ENCODE measurements around the gene SLC30A10.
"Not testable (repeated sequence)": the region's sequence is repeated elsewhere in the genome, so short reads cannot be mapped to it uniquely, and the experiment has no call there.

The SLC30A10 gene

GRCh38 chr1:219927956-219928790, at the start of gene SLC30A10:
Gene SLC30A10, minus strand, starts transcription at chr1:219928557. Its CDS starts 117 bp downstream, at chr1:219928440.
- no peak for DNase-seq

GRCh38 chr1:219973213-219973612, 44.9 kb upstream of the SLC30A10 start:
- no peak for DNase-seq

DNA sequence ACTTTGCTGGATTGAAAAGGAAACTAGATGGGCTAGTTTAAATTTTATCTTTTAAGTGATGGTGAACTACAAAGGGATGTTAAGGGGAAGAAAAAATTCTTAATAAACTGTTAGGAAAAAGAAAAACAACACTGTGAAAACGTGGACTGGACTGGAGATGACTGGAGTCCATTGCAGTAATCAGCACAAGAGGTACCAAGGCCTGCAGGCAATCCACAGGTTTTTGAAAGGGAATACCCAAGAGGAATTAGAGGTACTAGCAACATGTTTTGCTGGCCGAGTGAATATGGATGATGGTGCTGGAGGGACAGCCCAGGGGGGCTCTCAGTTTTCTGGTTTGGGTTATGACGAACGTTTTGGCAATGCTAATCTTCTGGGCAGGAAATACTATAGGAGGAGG, 39.0 kb upstream of the SLC30A10 start:
- DNase-seq = no peak

- DNase-seq = no peak
These were observed 37.7 kb upstream of the SLC30A10 start for GRCh38 chr1:219966071-219966349.

DNA sequence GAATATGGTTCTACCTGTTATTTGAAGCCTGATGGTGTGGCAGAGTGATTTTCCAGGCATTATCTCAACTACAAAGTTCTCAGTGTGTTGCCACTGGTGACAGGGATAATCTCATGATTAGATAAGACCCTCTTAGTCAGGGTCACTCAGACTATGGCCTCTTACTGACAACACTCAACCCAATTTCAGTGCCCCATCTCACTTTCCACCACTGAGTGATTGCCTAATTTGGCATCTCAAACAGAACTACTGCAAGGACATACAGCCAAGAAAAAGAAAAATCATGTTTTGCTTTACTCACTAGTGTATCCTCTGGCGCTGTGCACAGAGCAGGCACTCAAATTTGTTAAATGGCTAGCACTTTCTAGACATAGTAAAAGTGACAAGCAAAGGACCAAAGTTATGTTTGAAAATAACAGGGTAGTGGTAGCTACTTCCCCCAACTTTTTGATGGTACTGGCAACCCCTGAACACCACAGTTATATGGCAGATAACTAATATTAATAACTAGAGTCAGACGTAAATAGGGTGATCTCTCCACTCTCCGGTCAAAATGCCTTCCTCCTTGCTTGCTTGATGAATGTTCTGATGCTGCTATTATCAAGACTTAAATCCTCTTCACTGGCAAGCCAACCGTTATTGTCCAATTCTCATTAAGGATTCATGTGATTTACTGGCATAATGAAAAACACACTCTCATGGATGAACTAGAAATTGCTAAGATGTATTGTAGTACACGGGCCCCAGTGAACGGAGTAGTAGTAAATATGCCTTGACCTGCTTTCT, 37.1 kb upstream of the SLC30A10 start:
- DNase-seq = no peak

- no peak for DNase-seq
These were observed 35.1 kb upstream of the SLC30A10 start for GRCh38 chr1:219963432-219963831.

- DNase-seq = no peak
These were observed 33.3 kb upstream of the SLC30A10 start for GRCh38 chr1:219961684-219962083.

DNA sequence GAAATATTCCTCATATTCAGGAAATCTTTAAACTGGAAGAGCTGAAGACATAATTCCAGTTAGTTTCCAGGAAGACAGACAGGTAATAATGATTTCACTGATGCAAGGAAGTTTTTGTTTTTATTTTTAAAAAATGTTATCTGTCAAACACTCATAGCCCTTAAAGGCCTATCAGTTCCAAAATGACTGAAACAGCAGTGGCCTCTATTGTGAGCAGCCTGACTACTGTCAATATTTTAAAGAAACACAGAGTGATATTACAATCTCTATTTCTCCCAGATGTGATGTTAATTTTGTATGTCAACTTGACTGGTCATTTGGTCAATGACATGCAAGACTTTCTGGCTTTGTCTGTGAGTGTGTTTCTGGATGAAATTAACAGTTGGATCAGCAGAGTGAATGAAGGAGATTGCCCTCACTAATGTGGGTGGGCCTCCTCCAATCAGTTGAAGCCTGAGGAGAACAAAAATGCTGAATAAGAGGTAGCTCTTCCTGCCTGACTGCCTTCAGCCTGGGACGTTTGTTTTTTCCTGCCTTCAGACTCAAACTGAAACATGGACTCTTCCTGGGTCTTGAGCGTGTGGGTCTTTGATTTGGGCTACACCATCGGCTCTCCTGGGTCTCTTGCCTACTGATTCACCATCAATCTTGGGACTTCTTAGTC, 31.3 kb upstream of the SLC30A10 start:
- DNase-seq = no peak

- no peak for DNase-seq
These were observed 30.6 kb upstream of the SLC30A10 start for GRCh38 chr1:219958875-219959417.

DNA sequence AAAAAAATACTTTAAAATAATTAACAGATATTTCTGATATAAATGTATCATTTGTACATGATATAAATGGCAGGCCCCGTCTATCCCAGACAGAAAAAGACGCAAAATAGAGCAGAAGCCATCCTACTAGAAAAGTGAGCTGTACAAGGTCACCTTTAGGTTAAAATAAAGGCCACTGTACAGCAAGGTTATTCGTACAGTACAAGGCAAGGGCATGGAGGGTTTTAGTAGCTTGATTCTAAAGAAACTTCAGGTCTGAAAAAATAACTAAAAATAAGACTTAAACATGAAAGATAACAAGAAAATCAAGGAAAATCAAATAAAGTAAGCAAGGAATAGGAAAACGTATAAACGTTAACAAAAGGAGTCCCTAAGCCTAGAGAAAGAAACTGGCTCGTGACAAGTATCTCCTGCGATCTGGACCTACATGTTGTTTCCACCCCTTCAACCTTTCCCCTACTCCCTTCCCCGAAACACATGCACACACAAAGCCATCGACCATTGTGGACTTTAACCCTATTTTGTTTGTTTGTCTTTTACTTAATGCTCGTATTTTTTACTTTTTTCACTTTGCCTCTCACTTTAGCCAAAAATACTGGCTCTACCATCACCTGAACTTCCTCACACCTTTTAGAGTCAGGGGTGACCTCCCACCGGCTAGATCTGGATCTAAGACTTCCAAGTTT, 26.5 kb upstream of the SLC30A10 start:
- DNase-seq = no peak

GRCh38 chr1:219954052-219954451, 25.7 kb upstream of the SLC30A10 start:
- no peak for DNase-seq

- DNase-seq = no peak
These were observed 24.0 kb upstream of the SLC30A10 start for GRCh38 chr1:219952361-219952760.

- not testable (repeated sequence) for DNase-seq
These were observed 20.9 kb upstream of the SLC30A10 start for GRCh38 chr1:219949227-219949626.

DNA sequence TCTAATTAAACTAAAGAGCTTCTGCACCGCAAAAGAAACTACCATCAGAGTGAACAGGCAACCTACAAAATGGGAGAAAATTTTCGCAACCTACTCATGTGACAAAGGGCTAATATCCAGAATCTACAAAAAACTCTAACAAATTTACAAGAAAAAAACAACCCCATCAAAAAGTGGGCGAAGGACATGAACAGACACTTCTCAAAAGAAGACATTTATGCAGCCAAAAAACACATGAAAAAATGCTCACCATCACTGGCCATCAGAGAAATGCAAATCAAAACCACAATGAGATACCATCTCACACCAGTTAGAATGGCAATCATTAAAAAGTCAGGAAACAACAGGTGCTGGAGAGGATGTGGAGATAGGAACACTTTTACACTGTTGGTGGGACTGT, 20.4 kb upstream of the SLC30A10 start:
- DNase-seq = not testable (repeated sequence)

- no peak for DNase-seq
These were observed 17.4 kb upstream of the SLC30A10 start for GRCh38 chr1:219945795-219946194.

- no peak for DNase-seq
These were observed 13.1 kb upstream of the SLC30A10 start for GRCh38 chr1:219941179-219942118.

DNA sequence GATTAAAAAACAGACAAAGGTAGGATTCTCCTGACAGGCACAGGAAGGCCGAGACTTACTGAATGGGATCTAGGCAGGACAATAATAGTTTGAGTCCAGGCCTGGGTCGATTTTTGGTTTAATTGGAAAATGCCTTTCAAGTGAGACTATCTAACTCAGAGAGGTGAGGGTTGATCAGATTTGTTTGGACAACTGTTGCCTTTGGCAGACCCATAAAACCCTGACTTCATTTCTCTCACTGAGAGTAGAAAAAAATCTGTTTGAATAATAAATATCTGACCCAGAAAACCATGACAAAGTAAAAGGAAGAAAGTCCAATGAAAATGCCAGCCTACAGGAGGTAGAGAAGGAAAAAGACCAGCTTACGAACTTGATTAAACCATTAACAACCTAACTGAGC, 12.3 kb upstream of the SLC30A10 start:
- DNase-seq = no peak

DNA sequence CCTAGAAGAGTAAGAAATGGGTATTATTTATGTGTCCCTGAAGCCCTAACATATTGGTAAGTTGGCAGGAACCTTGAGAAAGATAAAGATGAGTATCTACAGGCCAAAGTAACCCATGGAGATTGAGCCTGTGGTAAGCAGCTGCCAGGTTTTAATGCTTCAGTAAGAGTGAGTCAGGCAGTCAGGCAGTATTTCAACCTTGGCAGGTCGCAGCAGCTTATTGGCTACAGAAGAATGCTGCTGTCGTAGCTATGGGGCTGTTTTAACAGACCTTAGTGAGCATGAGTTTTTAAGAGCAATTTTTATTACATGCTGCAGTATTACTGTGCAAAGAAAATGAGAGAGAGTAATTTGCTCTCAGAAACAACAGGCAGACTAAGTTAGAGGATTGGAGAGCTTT, 10.3 kb upstream of the SLC30A10 start:
- DNase-seq = no peak

DNA sequence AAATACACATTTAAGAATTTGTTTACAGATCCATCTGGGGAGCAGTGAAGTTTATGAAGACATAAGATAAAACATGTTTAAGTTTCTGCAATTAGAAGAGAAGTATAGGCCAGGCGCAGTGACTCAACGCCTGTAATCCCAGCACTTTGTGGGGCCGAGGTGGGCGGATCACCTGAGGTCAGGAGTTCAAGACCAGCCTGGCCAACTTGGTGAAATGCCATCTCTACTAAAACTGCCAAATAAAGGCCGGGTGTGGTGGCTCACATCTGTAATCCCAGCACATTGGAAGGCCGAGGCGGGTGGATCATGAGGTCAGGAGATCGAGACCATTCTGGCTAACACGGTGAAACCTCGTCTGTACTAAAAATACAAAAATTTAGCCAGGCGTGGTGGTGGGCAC, 5.4 kb upstream of the SLC30A10 start:
- not testable (repeated sequence) for DNase-seq

- no peak for DNase-seq
These were observed 2.7 kb upstream of the SLC30A10 start for GRCh38 chr1:219931033-219931432.

DNA sequence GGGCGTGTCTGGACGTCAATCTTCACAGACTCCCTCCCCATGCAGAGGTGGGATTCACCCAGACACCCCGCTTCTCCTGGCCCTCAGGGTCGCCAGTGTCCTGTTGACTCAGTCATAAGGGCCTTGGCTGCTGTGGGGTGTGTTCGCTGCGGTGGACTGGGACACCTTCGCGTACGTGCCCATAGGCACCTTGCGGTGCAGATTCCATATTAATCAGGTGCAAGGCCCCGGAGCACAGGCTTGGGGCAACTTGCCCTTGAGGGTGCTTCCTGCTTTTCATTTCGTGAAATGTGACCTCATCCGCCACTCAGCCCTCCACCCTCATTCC, 398 bp upstream of the SLC30A10 start:
- no peak for DNase-seq

Data from CD4-positive, alpha-beta T cell treated with Interleukin-17A for 4 hours (primary cell).